ENCODE data around the gene KIFC3.

DNA sequence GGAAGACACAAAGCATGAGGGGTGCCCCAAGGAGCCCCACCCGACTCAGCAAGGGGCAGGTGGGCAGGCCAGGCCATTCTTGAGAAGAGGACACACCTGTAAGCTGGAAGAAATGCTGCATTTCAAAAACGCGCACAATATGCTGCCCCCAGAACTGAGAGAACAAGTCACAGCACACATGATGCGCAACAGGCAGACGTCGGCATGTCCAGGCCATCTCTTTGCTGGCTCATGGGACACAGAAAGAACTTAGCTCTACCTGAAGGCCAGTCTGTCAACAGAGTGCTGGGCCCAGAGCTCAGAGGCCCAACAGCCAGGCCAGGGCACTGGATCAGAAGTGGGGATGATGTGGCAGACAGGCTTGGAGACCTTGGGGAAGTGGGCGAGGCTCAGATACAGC lies 18.0 kb downstream of the KIFC3 start:
- TF ChIP-seq, protein P1, sequence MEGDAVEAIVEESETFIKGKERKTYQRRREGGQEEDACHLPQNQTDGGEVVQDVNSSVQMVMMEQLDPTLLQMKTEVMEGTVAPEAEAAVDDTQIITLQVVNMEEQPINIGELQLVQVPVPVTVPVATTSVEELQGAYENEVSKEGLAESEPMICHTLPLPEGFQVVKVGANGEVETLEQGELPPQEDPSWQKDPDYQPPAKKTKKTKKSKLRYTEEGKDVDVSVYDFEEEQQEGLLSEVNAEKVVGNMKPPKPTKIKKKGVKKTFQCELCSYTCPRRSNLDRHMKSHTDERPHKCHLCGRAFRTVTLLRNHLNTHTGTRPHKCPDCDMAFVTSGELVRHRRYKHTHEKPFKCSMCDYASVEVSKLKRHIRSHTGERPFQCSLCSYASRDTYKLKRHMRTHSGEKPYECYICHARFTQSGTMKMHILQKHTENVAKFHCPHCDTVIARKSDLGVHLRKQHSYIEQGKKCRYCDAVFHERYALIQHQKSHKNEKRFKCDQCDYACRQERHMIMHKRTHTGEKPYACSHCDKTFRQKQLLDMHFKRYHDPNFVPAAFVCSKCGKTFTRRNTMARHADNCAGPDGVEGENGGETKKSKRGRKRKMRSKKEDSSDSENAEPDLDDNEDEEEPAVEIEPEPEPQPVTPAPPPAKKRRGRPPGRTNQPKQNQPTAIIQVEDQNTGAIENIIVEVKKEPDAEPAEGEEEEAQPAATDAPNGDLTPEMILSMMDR (IDR thresholded peaks at IDR 0.05): no peak
- TF ChIP-seq POLR2A (IDR thresholded peaks at IDR 0.05): no peak

Data from uterus (tissue), 2 donors.